ENCODE results near the gene MICAL2.

DNA sequence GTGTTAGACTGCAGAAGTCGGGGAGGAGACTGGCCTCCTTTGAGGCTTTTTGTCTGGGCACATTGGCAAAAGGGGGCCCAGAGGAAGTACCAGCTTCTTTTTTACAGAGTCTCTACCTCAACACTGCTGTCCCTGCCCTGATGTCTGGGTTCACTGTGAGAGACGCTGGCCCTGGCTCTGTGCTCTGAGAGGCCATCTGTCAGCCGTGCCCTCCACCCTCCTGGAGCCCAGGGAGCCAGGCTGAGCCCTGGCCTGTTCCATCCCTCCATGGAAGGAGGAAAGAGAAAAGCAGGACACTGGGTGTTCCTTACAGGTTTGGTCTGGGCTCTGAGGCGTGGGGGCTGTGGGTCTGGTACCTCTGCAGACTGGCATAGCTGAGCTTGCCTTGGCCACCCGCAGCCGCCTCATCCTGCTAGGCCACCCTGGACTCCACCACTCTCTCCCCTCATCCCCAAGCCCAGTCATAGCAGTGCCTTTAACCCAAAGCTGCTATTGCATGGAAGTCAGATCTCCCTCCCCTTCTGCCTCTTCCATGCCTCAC, 161.5 kb downstream of the MICAL2 start:
- TF ChIP-seq POLR2A (IDR thresholded peaks at IDR 0.05; ENCODE audit: low read depth, low read length) = no peak
- TF ChIP-seq, protein P1, sequence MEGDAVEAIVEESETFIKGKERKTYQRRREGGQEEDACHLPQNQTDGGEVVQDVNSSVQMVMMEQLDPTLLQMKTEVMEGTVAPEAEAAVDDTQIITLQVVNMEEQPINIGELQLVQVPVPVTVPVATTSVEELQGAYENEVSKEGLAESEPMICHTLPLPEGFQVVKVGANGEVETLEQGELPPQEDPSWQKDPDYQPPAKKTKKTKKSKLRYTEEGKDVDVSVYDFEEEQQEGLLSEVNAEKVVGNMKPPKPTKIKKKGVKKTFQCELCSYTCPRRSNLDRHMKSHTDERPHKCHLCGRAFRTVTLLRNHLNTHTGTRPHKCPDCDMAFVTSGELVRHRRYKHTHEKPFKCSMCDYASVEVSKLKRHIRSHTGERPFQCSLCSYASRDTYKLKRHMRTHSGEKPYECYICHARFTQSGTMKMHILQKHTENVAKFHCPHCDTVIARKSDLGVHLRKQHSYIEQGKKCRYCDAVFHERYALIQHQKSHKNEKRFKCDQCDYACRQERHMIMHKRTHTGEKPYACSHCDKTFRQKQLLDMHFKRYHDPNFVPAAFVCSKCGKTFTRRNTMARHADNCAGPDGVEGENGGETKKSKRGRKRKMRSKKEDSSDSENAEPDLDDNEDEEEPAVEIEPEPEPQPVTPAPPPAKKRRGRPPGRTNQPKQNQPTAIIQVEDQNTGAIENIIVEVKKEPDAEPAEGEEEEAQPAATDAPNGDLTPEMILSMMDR (IDR thresholded peaks at IDR 0.05; ENCODE audit: extremely low read depth in 1 of 2, insufficient read depth in 1 of 2, low read depth in 1 of 2, low read length in 2 of 2) = no peak
- no peak for TF ChIP-seq POLR2AphosphoS5 (IDR thresholded peaks at IDR 0.05; ENCODE audit: insufficient read depth, low read depth, low read length)
- TF ChIP-seq, protein P2, sequence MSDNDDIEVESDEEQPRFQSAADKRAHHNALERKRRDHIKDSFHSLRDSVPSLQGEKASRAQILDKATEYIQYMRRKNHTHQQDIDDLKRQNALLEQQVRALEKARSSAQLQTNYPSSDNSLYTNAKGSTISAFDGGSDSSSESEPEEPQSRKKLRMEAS (IDR thresholded peaks at IDR 0.05; ENCODE audit: insufficient read depth, insufficient read length) = no peak
- TF ChIP-seq MYC (IDR thresholded peaks at IDR 0.05; ENCODE audit: low read depth, low read length) = no peak
- TF ChIP-seq EZH2 (IDR thresholded peaks at IDR 0.05; ENCODE audit: borderline replicate concordance, low read depth, low read length, severe bottlenecking) = no peak
- TF ChIP-seq FOS (IDR thresholded peaks at IDR 0.05; ENCODE audit: borderline replicate concordance, insufficient read depth, low read length) = no peak
- TF ChIP-seq GATA2 (IDR thresholded peaks at IDR 0.05; ENCODE audit: insufficient read depth, insufficient read length, low read depth, low read length) = no peak
- TF ChIP-seq JUN (IDR thresholded peaks at IDR 0.05; ENCODE audit: borderline replicate concordance, insufficient read depth, insufficient read length, low read depth) = no peak

Data from endothelial cell of umbilical vein (primary cell).